GM21825 (cell line): ENCODE measurements around the gene PRICKLE2.

Source experiments
- ATAC-seq: cut with Tn5 transposase; IDR thresholded peaks from one replicate; pipeline ENCODE4 v1.9.1; 2021; ENCODE audit warnings: mild to moderate bottlenecking, moderate library complexity; ENCODE audit not compliant: unreplicated experiment

Gene PRICKLE2

GRCh38 chr3:64224826-64225610 is at the start of gene PRICKLE2:
Gene PRICKLE2 (minus strand): TSS chr3:64225466. CDS start chr3:64198927, 26,539 bp downstream.
- ATAC-seq, result peak; percentile 94

GRCh38 chr3:64272842-64273241 is 47.6 kb upstream of the PRICKLE2 start:
- no peak for ATAC-seq

DNA sequence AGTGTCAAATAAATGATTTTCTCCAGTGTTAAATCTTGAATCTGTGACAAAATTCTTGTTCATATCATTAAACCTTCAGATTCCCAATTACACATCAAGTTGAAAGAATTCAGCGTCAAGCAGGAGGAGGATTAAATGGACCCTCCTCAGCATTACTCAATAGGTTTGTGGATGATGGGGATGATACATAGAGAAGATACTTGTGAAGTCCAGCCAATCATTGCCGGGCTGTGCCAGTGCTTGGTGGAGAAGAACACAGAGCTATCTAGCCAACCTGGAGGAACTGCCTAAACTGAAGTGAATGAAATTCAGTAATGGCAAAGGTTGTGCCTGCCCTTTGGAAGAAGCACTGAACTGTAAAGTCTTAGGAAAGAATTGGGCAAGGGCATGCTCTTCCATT is 47.0 kb upstream of the PRICKLE2 start:
- ATAC-seq, result no peak

DNA sequence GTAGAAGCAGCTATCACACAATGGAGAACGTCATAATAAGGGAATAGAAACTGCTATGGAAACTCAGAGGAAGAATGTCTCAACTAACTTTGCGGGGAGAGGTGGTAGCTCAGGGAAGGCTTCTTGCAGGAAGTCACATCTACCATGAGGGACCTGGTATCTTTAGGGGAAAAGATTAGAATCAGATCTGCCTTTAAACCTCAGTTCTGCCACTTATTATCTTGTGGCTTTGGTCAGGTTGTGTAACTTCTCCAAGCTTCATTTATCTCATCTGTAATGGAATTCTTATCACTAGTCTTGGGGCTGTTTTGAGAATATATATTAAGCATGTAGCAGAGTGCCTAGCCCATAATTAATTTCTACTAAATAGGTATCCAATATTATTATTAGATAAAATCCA is 46.4 kb upstream of the PRICKLE2 start:
- ATAC-seq, result no peak

- no peak for ATAC-seq
Observed at GRCh38 chr3:64270866-64271260, 45.6 kb upstream of the PRICKLE2 start.

DNA sequence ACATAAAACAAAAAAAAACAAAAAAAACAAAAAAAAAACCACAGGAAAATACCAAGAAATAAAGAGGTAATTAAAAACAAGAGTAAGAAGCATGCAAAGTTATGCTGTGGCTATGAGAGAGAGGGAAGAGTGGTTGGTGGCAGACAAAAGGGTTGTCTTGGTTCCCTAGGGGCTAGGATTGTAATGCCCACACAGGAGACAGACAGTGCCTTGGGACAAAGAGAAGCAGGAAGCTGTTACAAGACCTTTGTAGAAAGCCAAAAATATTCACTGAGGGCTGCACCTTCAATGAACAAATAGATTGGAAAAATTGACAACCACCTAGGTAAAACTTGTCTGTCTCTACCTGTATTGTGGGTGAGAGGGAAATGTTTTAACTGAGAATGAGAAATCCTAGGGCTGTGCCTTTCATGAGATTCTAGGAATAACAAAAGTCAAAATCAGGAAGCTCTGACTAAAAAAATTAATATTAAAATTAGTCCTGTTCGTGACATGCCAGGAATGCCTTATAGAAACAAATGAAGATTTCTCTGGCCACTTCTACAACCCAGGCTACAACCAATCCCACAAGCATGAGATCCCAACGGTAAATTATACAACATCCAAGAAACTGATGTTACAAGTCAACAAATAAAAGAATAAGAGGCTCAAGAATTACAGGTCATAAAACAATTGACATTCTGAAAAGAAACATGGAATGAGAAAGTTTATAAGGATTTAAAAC is 45.0 kb upstream of the PRICKLE2 start:
- ATAC-seq, result no peak

- no peak for ATAC-seq
Observed at GRCh38 chr3:64268926-64269325, 43.7 kb upstream of the PRICKLE2 start.

DNA sequence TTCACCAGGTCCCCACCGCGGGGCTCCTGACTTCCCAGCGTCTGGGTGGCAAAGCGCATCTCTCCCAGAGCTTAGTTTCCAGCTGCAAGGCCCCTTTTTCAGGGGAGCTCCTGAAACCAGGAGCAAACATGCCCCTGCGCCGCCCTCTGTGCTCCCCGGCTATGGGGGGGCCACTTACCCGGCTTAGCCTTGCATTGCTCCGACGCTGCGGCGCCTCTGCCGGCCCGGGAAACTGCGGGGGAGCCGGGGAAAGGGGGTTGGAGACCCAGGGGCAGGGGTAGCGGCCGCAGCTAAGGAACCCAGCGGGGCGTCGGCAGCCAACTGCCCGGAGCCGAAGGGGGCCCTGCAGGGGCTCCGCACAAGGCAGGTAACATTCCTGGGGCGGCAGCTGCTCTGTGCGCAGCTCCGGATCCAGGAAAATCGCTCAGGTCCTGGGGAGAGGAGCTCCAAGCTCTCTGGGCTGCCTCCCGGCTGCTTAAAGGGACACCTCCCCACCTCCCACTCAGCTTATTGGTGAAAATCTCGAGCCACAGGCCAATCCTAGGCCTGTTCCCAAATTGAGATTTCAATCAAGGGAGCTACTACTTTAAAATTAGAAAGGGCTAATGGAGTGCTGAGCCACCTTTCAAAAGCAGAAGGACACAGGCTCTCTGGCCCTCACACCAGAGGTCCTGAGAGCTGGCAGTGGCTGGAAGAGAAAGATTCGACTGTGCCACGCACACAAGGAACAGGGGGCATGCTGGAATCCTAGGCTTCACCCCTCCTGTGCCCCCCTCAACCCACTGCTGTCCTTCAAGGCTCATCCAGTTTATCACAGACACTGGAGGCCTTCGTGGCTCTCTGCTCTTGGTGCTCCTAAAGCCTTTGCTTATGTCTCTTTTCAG is 42.7 kb upstream of the PRICKLE2 start:
- ATAC-seq, result no peak

DNA sequence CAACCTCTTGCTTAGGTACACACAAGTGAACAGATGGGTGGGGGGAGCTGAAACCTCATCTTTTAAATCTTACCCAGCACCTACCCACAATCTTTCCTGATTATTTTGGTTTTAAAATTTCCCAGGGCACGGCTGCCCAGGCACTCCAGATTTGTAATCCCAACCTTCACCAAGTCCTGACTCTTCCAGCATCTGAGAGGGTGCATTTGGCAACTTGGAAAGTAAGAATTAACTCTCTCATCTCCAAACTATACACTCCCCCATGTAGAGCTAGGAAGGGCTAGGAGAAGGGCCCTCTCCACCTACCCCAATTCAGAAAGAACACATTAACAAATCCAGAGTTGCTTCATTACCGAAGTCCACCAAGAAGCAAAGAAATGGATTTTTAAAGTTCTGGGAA is 41.7 kb upstream of the PRICKLE2 start:
- ATAC-seq, result no peak

DNA sequence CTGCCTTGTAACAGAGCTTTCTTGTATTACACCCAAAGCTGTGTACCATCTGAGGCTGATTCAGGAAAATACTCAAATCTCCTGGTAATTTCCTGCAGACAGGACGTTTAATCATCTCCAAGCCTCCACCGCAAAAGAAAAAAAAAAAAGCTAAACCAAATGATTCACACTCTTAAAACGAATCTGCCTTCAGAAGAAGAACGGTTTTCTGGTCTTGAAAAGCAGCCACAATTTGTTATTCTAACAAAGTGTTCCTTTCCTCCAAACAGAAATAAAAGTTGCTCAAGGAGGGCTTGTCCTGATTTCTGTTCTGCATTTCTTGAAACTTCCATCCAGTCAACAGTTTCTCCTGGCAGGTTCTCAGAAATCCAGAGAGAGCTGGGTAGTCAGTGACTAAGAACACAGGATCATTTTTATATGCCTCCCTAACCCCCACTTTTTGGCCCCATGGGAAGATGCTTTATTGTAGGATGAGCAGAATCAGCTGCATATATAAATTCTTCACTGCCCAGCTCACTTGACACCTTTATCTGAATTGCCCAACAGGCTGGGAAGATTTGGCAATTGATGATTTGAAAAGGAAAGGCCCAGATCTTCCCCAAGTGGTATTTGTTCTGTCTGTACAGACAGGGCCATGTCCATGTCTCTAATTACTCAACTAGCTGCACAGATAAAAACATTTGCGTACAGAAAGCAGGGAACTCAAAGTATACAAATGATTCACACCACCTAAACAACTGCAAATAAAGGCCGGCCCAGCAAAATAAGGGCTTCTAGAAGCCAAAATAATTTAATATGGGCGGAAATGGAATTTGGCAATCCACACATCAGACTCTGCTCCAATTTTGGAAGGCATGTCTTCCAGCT is 41.0 kb upstream of the PRICKLE2 start:
- no peak for ATAC-seq

GRCh38 chr3:64265646-64266045 is 40.4 kb upstream of the PRICKLE2 start:
- ATAC-seq, result no peak

DNA sequence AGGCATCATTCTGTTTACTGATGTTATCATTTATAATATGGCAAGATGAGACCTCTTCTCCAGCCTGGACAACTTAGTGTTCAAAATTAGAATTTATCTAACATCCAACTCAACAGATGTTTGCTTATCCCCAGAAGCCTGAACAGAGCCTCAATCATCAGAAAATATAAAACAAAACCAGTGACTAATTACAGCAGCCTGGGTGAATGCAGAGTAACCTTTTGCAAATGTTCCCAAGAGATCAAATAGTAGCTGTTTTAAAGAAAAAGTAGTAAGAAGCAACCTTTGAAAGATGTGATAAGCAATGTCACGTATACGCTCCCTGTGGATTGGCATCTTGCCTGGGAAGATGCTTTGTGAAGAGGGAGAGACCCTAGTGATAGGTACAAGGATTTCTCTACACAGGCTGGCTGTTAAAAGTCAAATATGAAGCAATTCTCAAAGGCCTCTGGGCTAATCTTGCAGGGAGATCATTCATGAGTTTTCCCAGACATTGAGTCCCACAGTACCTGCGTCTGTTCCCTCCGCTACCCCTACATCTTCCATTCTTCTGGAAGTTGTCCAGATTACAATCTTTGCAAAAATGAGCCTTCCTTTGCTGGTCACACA is 39.3 kb upstream of the PRICKLE2 start:
- no peak for ATAC-seq

DNA sequence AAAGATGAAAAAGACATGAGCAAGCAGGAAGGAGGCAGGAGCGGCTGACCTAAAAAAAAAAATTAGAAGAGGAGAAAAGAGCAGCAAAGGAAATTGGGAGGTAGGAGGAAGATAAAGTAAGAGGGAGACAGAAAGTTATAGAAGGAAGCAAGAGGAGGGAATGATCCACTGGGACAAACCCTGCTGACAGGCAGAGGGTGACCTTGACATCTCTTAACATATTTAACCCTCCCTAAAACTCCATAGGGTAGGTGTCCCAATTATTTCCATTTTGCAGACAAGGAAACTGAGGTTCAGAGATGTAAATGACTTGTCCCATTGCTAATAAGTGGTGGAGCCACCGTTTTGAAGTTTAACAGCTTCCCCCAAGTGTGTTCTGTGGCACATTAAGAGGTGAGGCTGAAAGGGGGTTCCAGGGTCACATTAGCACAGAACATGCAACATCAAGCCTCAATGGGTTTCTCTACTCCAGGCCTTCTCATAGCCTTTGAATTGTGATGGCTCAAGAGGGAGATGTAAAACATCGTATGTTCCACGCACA is 37.4 kb upstream of the PRICKLE2 start:
- no peak for ATAC-seq

DNA sequence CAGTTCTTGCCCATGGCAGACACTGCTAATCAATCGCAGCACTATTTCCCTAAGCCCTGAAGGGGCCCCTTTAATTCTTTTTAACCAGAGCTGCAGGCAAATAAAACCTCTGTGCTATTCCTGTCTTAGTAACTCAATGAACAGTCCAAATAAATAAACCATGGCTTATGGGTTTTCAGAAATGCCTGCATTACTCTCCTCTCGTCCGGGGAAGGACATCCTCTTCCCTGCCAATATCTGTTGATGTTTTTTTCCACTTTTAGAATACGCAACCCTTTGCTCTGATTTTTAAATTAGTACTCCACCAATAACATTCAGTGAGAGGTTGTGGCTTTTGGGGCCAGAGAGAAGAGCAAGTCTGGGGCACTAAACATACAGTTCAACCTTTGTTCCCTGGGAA is 35.2 kb upstream of the PRICKLE2 start:
- no peak for ATAC-seq

- no peak for ATAC-seq
Observed at GRCh38 chr3:64259636-64260035, 34.4 kb upstream of the PRICKLE2 start.

DNA sequence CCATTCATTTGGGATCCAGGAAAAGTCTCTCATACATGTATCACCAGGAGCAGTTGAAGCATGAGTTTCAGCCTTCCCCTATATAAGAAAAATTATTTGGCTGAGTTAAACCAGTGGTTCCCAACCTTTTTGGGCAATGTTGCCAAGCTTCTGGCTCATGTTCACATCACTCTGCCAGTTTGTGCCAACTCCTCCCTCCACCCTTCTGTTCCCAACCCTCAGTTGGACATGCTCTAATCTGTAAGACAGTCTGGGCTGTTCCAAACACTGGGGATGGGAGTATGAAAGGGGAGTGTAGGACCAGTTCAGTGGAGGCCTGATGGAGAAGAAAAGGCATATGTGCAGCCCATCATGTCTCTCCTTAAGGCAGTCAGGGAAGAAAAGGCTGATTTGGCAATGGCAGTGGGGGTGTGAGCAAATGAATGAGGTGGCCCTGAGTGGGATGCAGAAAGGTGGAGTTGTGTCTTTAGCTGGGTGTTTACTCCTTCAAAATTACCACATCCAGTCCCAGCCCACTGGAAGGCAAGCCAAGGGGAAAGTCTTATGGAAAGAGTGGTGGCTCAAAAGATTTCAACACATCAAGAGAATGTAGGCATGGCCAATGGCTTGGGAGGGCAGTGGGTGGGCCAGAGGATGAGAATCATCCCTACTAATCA is 32.0 kb upstream of the PRICKLE2 start:
- no peak for ATAC-seq

DNA sequence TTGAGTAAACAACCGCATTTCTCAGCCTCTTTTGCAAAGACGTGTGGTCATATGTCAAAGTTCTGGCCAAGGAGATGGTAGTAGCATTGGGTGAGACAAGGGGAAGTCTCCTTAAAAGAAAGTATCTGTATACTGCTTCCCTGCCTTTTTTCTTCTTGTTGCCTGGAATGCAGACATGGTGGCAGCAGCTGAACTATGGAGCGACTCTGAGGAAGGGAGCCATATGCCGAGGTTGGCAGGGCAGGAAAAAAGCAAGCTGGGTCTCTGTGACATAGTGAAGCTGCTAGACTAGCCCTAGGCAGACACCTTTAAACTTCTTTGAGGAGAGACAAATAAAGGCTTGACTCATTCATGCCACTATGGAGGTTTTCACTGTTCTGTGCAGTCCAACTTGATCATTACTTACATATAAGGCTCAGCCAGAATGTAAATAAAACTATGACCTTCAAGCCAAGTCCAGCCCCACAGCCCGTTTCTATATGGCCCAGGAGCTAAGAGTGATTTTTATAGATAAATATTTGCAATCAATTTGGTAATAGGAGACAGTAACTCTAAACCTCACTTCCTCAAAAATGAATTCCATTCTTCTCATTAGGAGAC is 30.6 kb upstream of the PRICKLE2 start:
- no peak for ATAC-seq

DNA sequence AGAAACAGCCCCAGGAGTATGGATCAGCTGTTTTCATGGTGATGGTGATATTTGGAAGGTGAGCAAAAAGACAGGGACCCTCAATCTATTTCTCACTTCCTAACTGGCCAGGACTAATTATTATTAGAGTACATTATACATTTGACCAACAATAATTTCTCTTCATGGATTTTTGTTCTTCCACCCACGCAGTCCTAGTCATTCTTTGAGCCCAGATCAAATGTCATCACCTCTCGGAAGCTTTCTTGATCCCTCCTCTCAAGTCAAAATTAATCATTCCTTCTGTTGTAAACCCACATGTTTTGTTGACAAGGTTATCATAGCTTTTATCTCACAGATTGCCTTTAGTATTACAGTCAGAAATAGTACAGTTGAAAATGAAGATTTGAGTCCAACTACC is 29.2 kb upstream of the PRICKLE2 start:
- no peak for ATAC-seq

- no peak for ATAC-seq
Observed at GRCh38 chr3:64253689-64254088, 28.4 kb upstream of the PRICKLE2 start.
